ENCODE measurements around the gene DHX40. TPM values are rescaled to one million over a fixed set of nuclear protein-coding genes. Genes with fewer than 3 reads are reported as not detected.

DHX40 gene
- total and polyA plus RNA-seq, 12 donors, result 19.3 to 48.6 (median 36.2) TPM

GRCh38 chr17:59600169-59600568 lies 34.8 kb downstream of the DHX40 start:
- no peak for TF ChIP-seq POLR2A (IDR thresholded peaks at IDR 0.05)
- no peak for TF ChIP-seq CTCF (IDR thresholded peaks at IDR 0.05)
- no peak overlapping the region for H3K4me3 ChIP-seq
- DNase-seq, result no peak
- no peaks in the 10 kb centered on the region for H3K9me3 ChIP-seq (replicated peaks in 1 of 3)
- intact Hi-C loops (cut with DNase I), result no loop called here
- H3K27ac ChIP-seq, result no peak overlapping the region
- no peaks in the 10 kb centered on the region for H3K27me3 ChIP-seq
- H3K4me1 ChIP-seq (replicated peaks in 1 of 2), result no peaks in the 10 kb centered on the region
- H3K36me3 ChIP-seq (replicated peaks in 1 of 2), result peaks cover 0 to 16% of the 10 kb centered on the region in 2 donors

- intact Hi-C loops (cut with DNase I), result no loop called here
Measured at GRCh38 chr17:59601130-59601529, 35.7 kb downstream of the DHX40 start.

GRCh38 chr17:59607061-59607460 lies 41.7 kb downstream of the DHX40 start:
- H3K36me3 ChIP-seq (replicated peaks in 1 of 2), result peaks cover 0 to 14% of the 10 kb centered on the region in 2 donors
- H3K4me1 ChIP-seq (replicated peaks in 1 of 2), result no peaks in the 10 kb centered on the region
- no peaks in the 10 kb centered on the region for H3K27me3 ChIP-seq
- 64 to 81% (median 76%) methylated on average over 3 of the region's 3 CpGs for WGBS, 4 donors
- TF ChIP-seq POLR2A (IDR thresholded peaks at IDR 0.05) (no peak), CTCF (IDR thresholded peaks at IDR 0.05) (no peak)
- no peaks in the 10 kb centered on the region for H3K9me3 ChIP-seq (replicated peaks in 1 of 3)
- intact Hi-C loops (cut with DNase I), result no loop called here
- H3K4me3 ChIP-seq, result no peak overlapping the region
- no peak for DNase-seq
- H3K27ac ChIP-seq, result no peak overlapping the region

More at GRCh38 chr17:59601130-59601529, 35.7 kb downstream of the DHX40 start:
- no peak for DNase-seq
- H3K9me3 ChIP-seq (replicated peaks in 1 of 3), result no peaks in the 10 kb centered on the region
- H3K4me3 ChIP-seq, result no peak overlapping the region
- peaks cover 0 to 26% of the 10 kb centered on the region in 2 donors for H3K36me3 ChIP-seq (replicated peaks in 1 of 2)
- no peaks in the 10 kb centered on the region for H3K27me3 ChIP-seq
- 86 to 96% (median 92%) methylated on average over 2 of the region's 2 CpGs for WGBS, 4 donors
- TF ChIP-seq POLR2A (IDR thresholded peaks at IDR 0.05), result no peak
- TF ChIP-seq CTCF (IDR thresholded peaks at IDR 0.05), result no peak
- no peak overlapping the region for H3K27ac ChIP-seq
- H3K4me1 ChIP-seq (replicated peaks in 1 of 2), result no peaks in the 10 kb centered on the region

- Histone ChIP-seq H3K4me1 (replicated peaks in 1 of 2) (no peaks in the 10 kb centered on the region), H3K27ac (no peak overlapping the region), H3K27me3 (no peaks in the 10 kb centered on the region), H3K9me3 (replicated peaks in 1 of 3) (no peaks in the 10 kb centered on the region), H3K4me3 (no peak overlapping the region), H3K36me3 (replicated peaks in 1 of 2) (peaks cover 0 to 14% of the 10 kb centered on the region in 2 donors)
- DNase-seq, result no peak
- TF ChIP-seq POLR2A (IDR thresholded peaks at IDR 0.05) (no peak), CTCF (IDR thresholded peaks at IDR 0.05) (no peak)
- 91 to 93% (median 92%) methylated on average over 5 of the region's 5 CpGs for WGBS, 4 donors
- intact Hi-C loops (cut with DNase I), result no loop called here
Measured at GRCh38 chr17:59607817-59608403, 42.5 kb downstream of the DHX40 start.

Measured in adrenal gland (tissue), 12 donors.